ENCODE data around the gene POU6F1. TPM values are rescaled to one million over a fixed set of nuclear protein-coding genes. Genes with fewer than 3 reads are reported as not detected.

Gene POU6F1
- total and polyA plus RNA-seq, 9 of the 15 experiments (the other 6 are each of a cell fraction or from before 2014, with no cell fraction given) = 0.14 to 3.3 (median 1.1) TPM

- TF ChIP-seq, protein P1, sequence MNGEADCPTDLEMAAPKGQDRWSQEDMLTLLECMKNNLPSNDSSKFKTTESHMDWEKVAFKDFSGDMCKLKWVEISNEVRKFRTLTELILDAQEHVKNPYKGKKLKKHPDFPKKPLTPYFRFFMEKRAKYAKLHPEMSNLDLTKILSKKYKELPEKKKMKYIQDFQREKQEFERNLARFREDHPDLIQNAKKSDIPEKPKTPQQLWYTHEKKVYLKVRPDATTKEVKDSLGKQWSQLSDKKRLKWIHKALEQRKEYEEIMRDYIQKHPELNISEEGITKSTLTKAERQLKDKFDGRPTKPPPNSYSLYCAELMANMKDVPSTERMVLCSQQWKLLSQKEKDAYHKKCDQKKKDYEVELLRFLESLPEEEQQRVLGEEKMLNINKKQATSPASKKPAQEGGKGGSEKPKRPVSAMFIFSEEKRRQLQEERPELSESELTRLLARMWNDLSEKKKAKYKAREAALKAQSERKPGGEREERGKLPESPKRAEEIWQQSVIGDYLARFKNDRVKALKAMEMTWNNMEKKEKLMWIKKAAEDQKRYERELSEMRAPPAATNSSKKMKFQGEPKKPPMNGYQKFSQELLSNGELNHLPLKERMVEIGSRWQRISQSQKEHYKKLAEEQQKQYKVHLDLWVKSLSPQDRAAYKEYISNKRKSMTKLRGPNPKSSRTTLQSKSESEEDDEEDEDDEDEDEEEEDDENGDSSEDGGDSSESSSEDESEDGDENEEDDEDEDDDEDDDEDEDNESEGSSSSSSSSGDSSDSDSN (IDR thresholded peaks at IDR 0.05; ENCODE audit: borderline replicate concordance in 1 of 2, low read depth in 2 of 2, low read length in 2 of 2) = no peak
- TF ChIP-seq CCNT2 (IDR thresholded peaks at IDR 0.05; ENCODE audit: borderline replicate concordance, extremely low read depth, insufficient read length, low read depth, low read length) (peak; percentile 28), ZNF253 (CRISPR knock-in tag; conservative IDR thresholded peaks at IDR 0.05) (no peak), FOXK2 (conservative IDR thresholded peaks at IDR 0.05 in 1 of 2, IDR thresholded peaks at IDR 0.05 in 1 of 2; ENCODE audit: low read depth in 2 of 2) (no peak), CHD2 (IDR thresholded peaks at IDR 0.05; ENCODE audit: low read depth, low read length) (peak; percentile 32; the same call in 1 of the 2 replicates), TRIM25 (IDR thresholded peaks at IDR 0.05; ENCODE audit: borderline replicate concordance) (no peak), CREB1 (IDR thresholded peaks at IDR 0.05) (no peak), CREB1 (CRISPR knock-in tag; IDR thresholded peaks at IDR 0.05) (0 out of 2 replicates have a peak, but pooled peaks have one; percentile 28), ZNF212 (CRISPR knock-in tag; IDR thresholded peaks at IDR 0.05) (0 out of 2 replicates have a peak, but pooled peaks have one; percentile 20), THAP7 (CRISPR knock-in tag; IDR thresholded peaks at IDR 0.05) (no peak), NELFE (IDR thresholded peaks at IDR 0.05; ENCODE audit: insufficient read depth, insufficient read length) (no peak), MEF2A (IDR thresholded peaks at IDR 0.05; ENCODE audit: control insufficient read depth, low read depth, low read length) (no peak; the same call in 1 of the 2 replicates), ARNT (IDR thresholded peaks at IDR 0.05) (no peak), PRPF4 (IDR thresholded peaks at IDR 0.05; ENCODE audit: insufficient read depth, low read depth, low read length, poor library complexity, severe bottlenecking) (no peak), LARP7 (IDR thresholded peaks at IDR 0.05) (no peak), TAF9B (IDR thresholded peaks at IDR 0.05; ENCODE audit: partially characterized antibody) (peak; percentile 32), TGIF2 (CRISPR knock-in tag; IDR thresholded peaks at IDR 0.05) (no peak)
- TF ChIP-seq, protein P2, sequence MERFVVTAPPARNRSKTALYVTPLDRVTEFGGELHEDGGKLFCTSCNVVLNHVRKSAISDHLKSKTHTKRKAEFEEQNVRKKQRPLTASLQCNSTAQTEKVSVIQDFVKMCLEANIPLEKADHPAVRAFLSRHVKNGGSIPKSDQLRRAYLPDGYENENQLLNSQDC (CRISPR knock-in tag; IDR thresholded peaks at IDR 0.05) = no peak
Measured at GRCh38 chr12:51217968-51218606, at the start of gene POU6F1 (continued).

Data from K562 (cell line).